NCI-H524 (cell line): Measurements from ENCODE around the gene VSTM1.
"Not testable (repeated sequence)": the region's sequence is repeated elsewhere in the genome, so short reads cannot be mapped to it uniquely, and the experiment has no call there.

Experiments used
- DNase-seq, 2 experiments: peaks; one replicate each; lab custom pipeline; 2025; lab: John Stamatoyannopoulos, UW

VSTM1 gene

DNA sequence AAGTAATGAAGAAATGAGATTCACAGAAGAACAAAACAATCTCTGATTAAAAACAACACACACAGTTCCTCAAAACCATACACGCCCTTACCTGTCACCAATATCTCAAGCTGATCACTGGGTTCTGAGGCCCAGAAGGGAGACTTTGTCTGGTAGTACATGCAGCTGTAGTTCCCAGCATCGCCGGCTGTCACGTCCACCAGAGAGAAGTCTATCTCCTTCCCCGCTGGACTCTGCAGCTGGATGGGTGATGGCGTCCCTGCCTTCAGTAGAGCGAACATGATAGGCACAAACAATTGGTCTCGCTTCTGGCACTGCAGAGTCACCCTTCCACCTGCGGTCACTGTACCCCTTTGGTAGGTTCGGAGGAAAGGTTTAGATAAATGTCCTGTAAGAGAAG is 10.1 kb upstream of the VSTM1 start:
- DNase-seq, result no peak

DNA sequence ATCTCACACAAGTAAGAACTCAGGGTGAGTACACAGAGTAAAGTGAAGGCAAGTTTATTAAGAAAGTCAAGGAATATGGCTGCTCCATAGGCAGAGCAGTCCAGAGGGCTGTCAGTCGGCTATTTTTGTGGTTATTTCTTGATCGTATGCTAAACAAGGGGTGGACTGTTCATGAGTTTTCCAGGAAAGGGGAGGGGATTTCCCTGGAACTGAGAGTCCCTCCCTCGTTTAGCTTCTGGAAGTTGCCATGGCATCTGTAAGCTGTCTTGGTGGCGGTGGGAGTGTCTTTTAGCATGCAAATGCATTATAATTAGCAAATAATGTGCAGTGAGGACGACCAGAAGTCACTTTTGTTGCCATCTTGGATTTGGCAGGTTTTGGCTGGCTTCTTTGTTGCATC is 5.8 kb upstream of the VSTM1 start:
- no peak for DNase-seq

- DNase-seq, result no peak
Measured at GRCh38 chr19:54062643-54063042, 1.1 kb downstream of the VSTM1 start.

DNA sequence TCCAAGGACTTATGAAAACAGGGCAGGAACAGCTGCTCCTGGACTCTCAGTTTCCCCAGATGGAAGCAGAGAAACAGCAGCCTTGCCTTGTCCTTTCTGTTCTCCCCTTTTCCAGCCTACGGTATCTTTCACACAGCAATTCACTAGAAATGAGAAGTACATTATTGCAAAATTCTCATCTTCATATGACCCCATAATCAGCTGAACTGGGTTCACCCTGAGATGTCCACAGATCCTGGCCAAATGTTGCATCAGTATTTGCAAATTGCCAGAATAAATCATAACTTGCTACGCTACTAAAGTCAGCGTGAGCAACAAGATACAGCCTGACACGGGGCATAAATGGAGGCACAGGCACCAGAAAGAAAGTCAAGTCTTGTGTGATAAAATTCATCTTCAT is 16.1 kb downstream of the VSTM1 start:
- no peak for DNase-seq

GRCh38 chr19:54045771-54046170 is 17.9 kb downstream of the VSTM1 start:
- no peak for DNase-seq

- no peak for DNase-seq
Measured at GRCh38 chr19:54042989-54043388, 20.7 kb downstream of the VSTM1 start.

GRCh38 chr19:54041969-54042606 is 21.6 kb downstream of the VSTM1 start:
- no peak for DNase-seq

DNA sequence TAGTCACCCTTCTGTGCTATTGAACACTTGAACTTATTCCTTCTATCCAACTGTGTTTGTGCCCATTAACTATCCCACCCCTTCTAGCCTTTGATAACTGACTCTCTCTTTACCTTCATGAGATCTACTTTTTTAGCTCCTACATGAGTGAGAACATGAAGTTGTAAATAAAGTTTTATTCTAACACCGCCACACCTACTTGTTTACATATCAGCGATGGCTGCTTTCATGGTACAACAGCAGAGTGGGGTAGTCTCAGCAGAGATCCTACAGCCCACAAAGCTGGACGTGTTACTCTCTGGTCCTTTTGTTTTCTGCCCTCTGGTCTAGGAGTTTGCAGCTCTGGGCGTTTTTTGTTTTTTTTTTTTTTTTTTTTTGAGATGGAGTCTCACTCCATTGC is 23.7 kb downstream of the VSTM1 start:
- no peak for DNase-seq

DNA sequence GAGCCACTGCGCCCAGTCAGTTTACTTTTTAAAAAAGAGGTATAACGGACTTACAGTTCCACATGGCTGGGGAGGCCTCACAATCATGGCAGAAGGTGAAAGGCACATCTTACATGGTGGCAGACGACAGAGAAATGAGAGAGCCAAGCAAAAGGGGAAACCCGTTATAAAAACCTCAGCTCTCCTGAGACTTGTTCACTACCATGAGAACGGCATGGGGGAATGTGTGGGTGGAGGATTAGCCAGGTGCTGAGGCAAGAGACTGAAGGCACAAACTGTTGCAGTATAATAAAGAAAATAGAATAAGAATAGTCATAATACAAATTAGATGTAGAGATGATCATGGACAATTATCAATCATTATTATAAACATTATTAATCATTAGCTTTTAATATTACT is 27.2 kb downstream of the VSTM1 start:
- not testable (repeated sequence) for DNase-seq

DNA sequence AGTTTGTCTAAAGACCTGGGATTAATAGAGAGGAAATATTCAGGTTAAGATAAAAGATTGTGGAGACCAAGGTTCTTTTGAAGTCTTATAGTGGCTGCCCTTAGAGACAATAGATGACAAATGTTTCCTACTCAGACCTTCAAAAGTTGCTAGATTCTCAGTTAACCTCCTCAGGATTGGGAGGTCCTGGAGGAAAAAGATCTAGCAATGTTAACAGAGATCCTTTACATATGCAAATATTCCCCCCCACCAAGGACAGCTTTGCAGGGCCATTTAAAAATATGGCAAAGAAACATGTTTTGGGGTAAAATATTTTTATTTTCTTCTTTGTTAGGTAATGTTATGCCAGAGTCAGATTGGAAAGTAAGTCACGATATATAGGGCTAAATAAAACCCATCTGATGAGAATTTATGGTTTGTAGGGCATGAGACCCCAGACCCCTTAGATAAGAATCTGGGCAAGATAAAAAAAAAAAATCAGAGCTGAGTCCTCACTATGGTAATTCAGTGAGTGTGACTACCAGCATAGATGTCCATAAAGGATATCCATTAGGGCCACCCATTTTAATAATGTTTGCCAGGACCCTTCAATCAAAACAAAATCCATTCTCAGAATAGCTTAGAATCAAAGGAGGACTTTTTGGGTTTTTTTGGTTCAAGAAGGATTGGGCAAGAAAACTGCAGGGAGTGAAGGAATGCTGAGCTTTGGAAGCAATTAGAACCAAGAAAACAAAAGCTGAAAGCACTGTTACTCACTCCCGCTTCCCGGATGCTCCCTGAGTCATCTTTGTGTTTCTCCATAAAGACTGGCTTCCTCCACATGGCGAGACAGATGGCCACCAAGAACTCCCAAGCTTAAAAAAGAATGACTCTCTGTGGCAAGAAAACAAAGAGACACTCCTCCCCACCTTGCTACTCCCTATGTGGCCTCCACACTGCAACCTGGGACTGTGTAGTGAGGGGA is 28.2 kb downstream of the VSTM1 start:
- no peak for DNase-seq

DNA sequence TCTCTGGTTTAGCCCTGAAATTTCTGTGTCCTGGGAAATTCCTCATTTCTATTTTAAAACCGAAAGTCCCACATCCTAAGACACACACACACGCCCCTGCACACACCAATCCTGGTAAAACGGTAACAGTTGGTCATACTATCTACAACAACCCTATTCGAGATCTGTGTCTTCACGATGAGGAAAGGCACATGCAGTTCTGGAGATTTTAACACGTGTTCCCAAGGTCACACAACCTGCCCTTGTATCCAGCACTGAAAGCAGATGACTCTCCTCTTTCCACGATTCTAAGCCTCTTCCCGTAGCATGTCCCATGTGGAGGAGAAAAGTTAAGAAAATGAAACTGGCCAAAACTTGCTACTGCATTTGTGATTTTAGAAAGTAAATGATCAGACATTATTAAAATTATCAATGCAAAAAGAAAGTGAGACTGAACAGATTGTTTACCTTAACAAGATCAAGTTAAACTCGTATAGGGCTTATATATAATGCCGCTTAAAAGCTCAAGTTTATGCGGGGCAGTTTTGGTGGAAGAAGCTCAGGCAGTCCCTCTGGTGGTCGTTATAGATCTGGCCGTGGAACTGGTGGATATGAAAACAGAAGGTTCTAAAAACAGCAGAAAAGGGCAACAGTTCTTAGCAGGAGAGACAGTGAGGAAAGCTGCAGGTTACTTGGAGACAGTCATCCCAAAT is 32.7 kb downstream of the VSTM1 start:
- DNase-seq, result no peak

DNA sequence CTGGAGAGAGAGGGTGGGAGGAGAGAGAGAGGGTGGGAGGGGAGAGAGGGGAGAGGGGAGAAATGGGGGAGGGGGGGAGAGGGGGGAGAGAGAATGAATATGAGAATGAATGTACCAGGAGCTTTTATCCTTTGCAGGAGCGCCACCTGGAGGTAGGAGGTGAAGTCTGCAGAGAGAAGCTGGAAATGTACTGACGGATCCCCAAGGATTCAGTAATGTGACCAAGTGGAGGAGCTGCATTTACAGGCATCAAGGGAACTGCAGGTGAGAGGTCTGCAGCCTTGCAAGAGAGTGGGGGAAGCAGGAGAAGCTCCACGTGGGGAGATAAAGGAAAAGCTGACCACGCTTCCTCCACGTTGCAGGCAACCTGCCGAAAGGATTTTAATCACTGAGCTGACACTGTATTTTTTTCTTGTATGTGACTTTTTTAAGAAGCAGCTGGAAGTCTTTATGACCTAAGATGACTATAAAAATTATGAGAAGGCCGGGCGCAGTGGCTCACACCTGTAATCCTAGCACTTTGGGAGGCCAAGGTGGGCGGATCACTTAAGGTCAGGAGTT is 33.7 kb downstream of the VSTM1 start:
- DNase-seq, result peak in 1 of 2 experiments; percentile 48

DNA sequence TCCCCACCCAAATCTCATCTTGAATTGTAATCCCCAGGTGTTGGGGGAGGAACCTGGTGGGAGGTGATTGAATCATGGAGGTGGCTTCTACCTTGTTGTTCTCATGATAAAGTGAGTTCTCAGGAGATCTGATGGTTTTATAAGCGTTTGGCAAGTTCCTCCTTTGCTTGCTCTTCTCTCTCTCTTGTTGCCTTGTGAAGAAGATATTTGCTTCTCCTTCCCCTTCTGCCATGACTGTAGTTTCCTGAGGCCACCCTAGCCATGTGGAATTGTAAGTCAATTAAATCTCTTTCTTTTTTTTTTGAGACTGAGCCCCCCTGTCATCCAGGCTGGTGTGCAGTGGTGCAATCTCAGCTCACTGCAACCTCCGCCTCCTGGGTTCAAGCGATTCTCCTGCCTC is 34.4 kb downstream of the VSTM1 start:
- DNase-seq, result no peak

DNA sequence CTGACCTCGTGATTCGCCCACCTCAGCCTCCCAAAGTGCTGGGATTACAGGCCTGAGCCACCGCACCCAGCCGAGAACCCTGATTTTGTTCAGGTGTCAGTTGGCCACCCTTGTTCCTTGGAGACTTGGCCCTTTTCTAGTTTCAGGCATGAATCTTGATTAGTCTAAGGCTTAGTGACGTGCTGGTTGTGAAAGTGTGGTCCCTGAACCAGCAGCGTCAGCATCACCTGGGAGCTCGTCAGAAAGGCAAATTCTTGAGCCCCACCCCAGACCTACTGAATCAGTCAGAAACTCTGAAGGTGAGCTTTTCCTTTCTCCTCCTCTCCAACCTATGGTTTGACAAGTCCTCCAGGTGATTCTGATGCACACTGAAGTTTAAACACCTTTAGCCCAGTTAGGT is 37.0 kb downstream of the VSTM1 start:
- no peak for DNase-seq

DNA sequence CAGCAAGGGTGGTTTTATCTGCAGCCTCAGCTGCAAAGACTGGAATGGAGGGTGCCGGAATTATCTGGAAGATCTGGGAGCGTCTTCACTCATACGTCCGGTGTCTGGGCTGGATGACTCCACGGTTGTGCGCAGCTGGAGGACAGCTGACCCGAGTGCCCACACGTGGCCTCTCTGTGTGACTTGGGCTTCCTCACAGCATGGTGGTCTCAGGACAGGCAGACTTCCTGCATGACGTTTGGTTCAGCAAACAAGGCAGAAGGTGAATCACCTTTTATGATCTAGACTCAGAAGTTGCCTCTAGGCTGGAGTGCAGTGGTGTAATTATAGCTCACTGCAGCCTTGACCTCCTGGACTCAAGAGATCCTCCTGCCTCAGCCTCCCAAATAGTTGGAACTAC is 39.0 kb downstream of the VSTM1 start:
- DNase-seq, result no peak

DNA sequence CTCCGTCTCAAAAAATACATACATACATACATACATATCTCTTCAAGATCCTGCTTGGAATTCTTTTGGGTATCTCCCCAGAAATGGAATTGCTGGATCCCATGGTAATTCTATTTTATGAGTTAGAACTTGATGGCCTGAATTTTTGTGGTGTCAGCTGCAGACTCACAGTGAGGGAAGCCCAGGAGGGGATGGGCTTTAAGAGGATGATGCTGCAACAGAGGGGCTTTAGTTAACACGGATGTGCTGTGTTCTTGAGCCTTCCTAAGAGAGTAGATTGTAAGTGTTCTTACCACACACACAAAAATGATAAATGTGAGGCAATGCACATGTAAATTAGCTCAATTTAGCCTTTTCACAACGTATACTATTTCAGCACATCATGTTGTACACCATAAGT is 40.5 kb downstream of the VSTM1 start:
- DNase-seq, result no peak

GRCh38 chr19:54021932-54022331 is 41.8 kb downstream of the VSTM1 start:
- no peak for DNase-seq

DNA sequence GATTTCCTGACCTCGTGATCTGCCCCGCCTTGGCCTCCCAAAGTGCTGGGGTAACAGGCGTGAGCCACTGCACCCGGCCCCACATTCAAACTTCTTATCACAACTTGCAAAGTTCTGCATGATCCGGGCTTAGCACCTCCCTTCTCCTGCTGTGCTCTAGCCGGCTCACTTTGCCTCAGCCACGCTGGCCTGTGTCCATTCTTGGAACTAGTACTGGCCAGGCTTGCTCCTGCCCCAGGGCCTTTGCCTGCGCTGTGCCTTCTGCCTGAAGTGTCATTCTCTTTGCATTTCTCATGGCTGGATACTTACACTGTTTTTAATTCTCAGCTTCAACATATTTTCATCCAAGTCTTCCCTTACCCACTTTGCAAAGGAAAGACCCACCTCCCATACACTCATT is 42.3 kb downstream of the VSTM1 start:
- no peak for DNase-seq

DNA sequence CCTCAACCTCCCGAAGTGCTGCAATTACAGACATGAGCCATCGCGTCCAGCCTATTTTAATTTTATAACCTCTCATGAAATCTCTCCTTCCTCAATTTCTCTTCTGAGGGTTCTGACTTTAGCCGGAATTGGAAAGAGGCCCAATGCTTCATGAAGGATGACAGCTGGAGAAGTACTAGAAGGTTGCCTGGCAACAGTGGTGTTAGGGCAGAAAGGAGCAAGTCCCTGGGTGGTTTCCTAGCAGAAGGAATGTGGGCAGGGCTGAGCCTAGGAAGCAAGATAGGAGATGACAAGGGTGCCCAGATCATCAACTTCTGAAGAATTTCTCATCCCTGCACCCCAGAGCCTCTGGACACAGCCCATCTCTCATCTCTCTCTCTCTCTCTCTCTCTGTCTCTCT is 46.4 kb downstream of the VSTM1 start:
- no peak for DNase-seq

DNA sequence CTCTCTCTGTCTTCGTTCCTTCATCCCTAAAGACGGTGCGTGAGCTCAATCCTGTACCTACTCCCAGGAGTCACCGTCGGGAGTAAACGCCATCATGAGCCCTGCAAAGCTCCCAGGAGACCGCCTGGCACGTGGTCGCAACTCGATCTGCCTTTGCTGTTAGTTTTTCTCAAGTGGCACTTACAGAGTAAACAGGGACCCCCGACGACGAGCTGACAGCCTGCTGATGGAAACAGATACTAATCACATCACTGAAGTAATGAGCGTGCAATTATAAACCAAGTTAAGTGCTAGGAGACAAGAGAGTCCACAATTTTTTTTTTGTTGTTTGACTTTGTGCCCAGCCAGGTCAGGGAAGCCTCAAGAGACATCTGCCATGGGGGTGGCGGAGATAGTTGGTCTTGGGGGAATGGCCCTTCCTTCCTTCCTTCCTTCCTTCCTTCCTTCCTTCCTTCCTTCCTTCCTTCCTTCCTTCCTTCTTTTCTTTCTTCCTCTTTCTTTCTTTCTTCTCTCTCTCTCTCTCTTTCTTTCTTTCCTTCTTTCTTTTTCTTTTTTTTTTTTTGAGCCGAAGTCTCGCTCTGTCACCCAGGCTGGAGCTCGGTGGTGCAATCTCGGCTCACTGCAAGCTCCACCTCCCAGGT is 48.7 kb downstream of the VSTM1 start:
- DNase-seq, result no peak

GRCh38 chr19:54013866-54014265 is 49.8 kb downstream of the VSTM1 start:
- DNase-seq, result no peak
